ENCODE results near the gene ST3GAL4. TPM values are rescaled to one million over a fixed set of nuclear protein-coding genes. Genes with fewer than 3 reads are reported as not detected.

Gene ST3GAL4
- total RNA-seq, 1 donor from 2014 or later, result 15.6 TPM

GRCh38 chr11:126438272-126438671 lies 82.8 kb downstream of the ST3GAL4 start:
- Mint-ChIP-seq H3K9me3 (no peaks in the 10 kb centered on the region), H3K36me3 (no peaks in the 10 kb centered on the region), H3K4me3 (no peak overlapping the region), H3K27me3 (ENCODE audit: low read depth) (peaks cover 36% of the 10 kb centered on the region), H3K27ac (no peak overlapping the region), H3K4me1 (peaks cover 12% of the 10 kb centered on the region)
- no peak for TF ChIP-seq CTCF (IDR thresholded peaks at IDR 0.05; ENCODE audit: unreplicated experiment)
- DNase-seq (ENCODE audit: low spot score in 2 of 2, unreplicated experiment in 2 of 2), result no peak

GRCh38 chr11:126438691-126439090 lies 83.2 kb downstream of the ST3GAL4 start:
- H3K9me3 Mint-ChIP-seq, result no peaks in the 10 kb centered on the region
- TF ChIP-seq CTCF (IDR thresholded peaks at IDR 0.05; ENCODE audit: unreplicated experiment), result no peak
- no peak overlapping the region for H3K27ac Mint-ChIP-seq
- H3K4me1 Mint-ChIP-seq, result peaks cover 12% of the 10 kb centered on the region
- DNase-seq (ENCODE audit: low spot score in 2 of 2, unreplicated experiment in 2 of 2), result no peak
- H3K4me3 Mint-ChIP-seq, result no peak overlapping the region
- peaks cover 40% of the 10 kb centered on the region for H3K27me3 Mint-ChIP-seq (ENCODE audit: low read depth)
- H3K36me3 Mint-ChIP-seq, result no peaks in the 10 kb centered on the region

GRCh38 chr11:126440276-126440675 lies 84.8 kb downstream of the ST3GAL4 start:
- Mint-ChIP-seq H3K4me1 (peaks cover 8% of the 10 kb centered on the region), H3K27ac (no peak overlapping the region), H3K27me3 (ENCODE audit: low read depth) (peaks cover 52% of the 10 kb centered on the region), H3K9me3 (no peaks in the 10 kb centered on the region), H3K36me3 (no peaks in the 10 kb centered on the region), H3K4me3 (no peak overlapping the region)
- no peak for DNase-seq (ENCODE audit: low spot score in 2 of 2, unreplicated experiment in 2 of 2)
- TF ChIP-seq CTCF (IDR thresholded peaks at IDR 0.05; ENCODE audit: unreplicated experiment), result no peak

DNA sequence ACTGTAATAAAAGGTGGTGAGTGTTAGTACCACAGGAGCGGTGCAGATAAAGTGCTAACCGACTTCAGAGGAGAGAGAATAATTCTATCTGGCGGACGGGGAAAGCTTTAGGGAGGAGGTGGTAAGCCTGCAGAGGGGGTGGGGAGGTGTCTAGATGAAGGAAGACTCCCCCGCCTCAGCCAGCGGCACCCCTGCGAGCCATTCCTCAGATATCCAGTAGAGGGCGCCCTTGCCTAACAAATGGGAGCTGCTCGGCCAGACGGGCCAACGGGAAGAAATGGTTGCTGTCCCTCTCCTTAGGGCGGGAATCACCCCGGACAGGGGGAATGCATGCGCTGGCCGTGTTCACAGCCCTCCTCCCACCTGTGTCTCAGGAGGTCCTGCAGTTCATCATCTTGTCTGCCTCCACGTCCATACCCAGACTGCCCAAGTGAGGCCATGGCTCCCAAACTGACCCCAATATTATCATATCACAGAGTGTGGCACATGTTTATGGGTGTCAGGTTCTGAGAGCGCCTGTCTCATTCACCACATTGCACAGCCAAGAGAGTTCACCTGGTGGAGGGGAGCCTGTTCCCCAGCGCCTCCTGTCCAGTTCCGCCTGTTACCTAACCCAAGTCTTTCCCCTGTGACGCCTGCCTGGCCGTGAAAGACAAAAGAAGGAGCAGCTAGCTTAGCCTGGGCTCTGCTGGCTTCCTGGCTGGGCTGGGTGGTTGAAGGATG lies 85.5 kb downstream of the ST3GAL4 start:
- peak; percentile 98 for TF ChIP-seq CTCF (IDR thresholded peaks at IDR 0.05; ENCODE audit: unreplicated experiment)
- Mint-ChIP-seq H3K9me3 (no peaks in the 10 kb centered on the region), H3K36me3 (no peaks in the 10 kb centered on the region), H3K4me1 (peaks cover 8% of the 10 kb centered on the region), H3K27ac (no peak overlapping the region), H3K4me3 (no peak overlapping the region), H3K27me3 (ENCODE audit: low read depth) (peaks cover 58% of the 10 kb centered on the region)
- peak; percentile 81 to 96 for DNase-seq (ENCODE audit: low spot score in 2 of 2, unreplicated experiment in 2 of 2)

DNA sequence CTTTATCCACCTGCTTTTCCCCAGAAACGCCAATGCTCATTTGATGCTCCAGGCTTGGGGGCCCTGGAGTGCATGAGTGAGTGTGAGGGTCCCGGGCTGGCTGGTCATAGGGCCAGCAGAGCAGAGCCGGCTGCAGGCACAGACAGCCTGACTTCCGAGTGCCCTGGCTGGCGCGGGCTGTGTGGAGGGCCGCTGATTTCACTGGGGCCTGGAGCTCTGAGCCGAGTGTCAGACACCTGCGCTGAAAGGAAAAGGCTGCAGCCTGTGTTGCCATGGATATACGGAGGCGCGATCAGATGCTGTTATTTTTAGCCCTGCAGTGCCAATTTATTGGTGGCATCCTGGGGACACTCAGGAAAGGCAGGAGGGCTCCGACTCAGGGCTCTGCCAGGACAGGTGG lies 87.6 kb downstream of the ST3GAL4 start:
- Mint-ChIP-seq H3K4me1 (peaks cover 8% of the 10 kb centered on the region), H3K27me3 (ENCODE audit: low read depth) (peaks cover 76% of the 10 kb centered on the region), H3K9me3 (no peaks in the 10 kb centered on the region), H3K4me3 (no peak overlapping the region), H3K27ac (no peak overlapping the region), H3K36me3 (no peaks in the 10 kb centered on the region)
- no peak for TF ChIP-seq CTCF (IDR thresholded peaks at IDR 0.05; ENCODE audit: unreplicated experiment)
- DNase-seq (ENCODE audit: low spot score in 2 of 2, unreplicated experiment in 2 of 2), result no peak
